Mesothelial cell of epicardium (in vitro differentiated cells): ENCODE measurements around the gene THAP3. TPM values are rescaled to one million over a fixed set of nuclear protein-coding genes. Genes with fewer than 3 reads are reported as not detected.

Experiments used
- DNase-seq, 2 experiments: peaks; one replicate each; pipeline ENCODE4 v3.0.0; 2021; ENCODE audit warnings: low spot score in 2 of 2; ENCODE audit not compliant: unreplicated experiment in 2 of 2
- H3K27ac Mint-ChIP-seq: 2 replicates; pipeline ENCODE4 v1.8.0; 2021; ENCODE audit warnings: mixed read lengths
- H3K27me3 Mint-ChIP-seq: 2 replicates; pipeline ENCODE4 v1.8.0; 2021; ENCODE audit warnings: low read depth, mixed read lengths
- H3K36me3 Mint-ChIP-seq: 2 replicates; pipeline ENCODE4 v1.8.0; 2021; ENCODE audit warnings: mixed read lengths
- H3K4me1 Mint-ChIP-seq: 2 replicates; pipeline ENCODE4 v1.8.0; 2021; ENCODE audit warnings: mixed read lengths
- H3K4me3 Mint-ChIP-seq: 2 replicates; pipeline ENCODE4 v1.8.0; 2021; ENCODE audit warnings: mild to moderate bottlenecking, moderate library complexity, mixed read lengths
- H3K9me3 Mint-ChIP-seq: 2 replicates; pipeline ENCODE4 v1.8.0; 2021; ENCODE audit warnings: mixed read lengths
- CTCF ChIP-seq: fragments of 200-600 bp; sonication (generic); IDR thresholded peaks from one replicate; pipeline ENCODE4 v1.5.0; 2021; ENCODE audit warnings: antibody characterized with exemption; ENCODE audit not compliant: unreplicated experiment
- total RNA-seq: library from RNA; stranded (reverse); gene quantifications from 3 replicates; pipeline ENCODE4 v1.2.1, GENCODE V29; 2021

The THAP3 gene
- total RNA-seq, 1 donor from 2014 or later = 22.9 TPM

DNA sequence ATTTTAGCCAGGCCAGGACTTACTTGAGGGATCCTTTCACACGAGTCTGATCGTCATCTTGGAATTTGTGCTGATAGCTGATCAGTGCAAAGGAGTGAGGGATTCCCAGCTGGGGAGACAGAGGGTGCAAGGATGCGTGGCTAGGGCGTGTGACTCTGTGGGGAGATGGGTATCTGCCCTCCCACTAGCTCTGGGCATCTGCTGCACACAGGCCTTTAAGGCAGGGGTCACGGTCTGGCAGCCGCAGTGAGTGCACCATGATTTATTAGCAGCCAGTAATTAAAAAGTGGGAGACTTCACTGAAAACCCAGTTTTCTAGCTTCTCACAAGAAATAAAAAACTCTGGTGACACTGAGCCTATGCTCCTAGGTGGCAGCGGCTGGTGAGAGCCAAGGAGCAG lies 20.4 kb downstream of the THAP3 start:
- no peak overlapping the region for H3K4me3 Mint-ChIP-seq
- no peak overlapping the region for H3K27ac Mint-ChIP-seq
- no peaks in the 10 kb centered on the region for H3K27me3 Mint-ChIP-seq
- peaks cover 22% of the 10 kb centered on the region for H3K36me3 Mint-ChIP-seq
- TF ChIP-seq CTCF = no peak
- no peaks in the 10 kb centered on the region for H3K4me1 Mint-ChIP-seq
- no peak for DNase-seq
- no peaks in the 10 kb centered on the region for H3K9me3 Mint-ChIP-seq

DNA sequence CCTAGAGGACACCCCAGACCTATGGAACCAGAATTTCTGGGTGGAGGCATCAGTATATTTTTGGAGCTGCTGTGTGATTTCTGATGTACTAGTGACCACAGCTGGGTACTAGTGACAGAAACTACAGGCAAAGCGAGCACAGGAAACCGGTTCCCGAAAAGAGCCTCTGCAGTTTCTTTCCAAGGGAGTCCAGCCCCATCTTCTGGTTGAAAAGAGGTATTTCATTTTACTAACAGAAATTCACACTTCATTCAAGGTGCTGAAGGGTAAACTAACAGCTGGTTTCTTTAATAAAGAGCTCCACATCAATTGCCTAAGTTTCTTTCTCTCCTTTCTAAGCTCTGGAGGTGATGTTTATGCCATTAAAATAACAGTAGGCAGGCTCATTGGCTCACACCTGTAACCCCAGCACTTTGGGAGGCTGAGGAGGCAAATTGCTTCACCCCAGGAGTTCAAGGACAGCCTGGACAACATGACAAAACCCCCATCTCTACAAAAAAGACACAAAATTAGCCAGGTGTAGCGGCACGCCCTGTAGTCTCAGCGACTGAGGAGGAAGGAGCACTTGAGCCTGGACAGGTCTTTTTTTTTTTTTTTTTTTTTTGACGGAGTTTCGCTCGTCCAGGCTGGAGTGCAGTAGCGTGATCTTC lies 22.0 kb downstream of the THAP3 start:
- peaks cover 23% of the 10 kb centered on the region for H3K36me3 Mint-ChIP-seq
- H3K4me1 Mint-ChIP-seq = no peaks in the 10 kb centered on the region
- H3K4me3 Mint-ChIP-seq = no peak overlapping the region
- H3K27ac Mint-ChIP-seq = no peak overlapping the region
- H3K27me3 Mint-ChIP-seq = no peaks in the 10 kb centered on the region
- DNase-seq = no peak
- peak; percentile 68 for TF ChIP-seq CTCF
- H3K9me3 Mint-ChIP-seq = no peaks in the 10 kb centered on the region

GRCh38 chr1:6648556-6648955 lies 23.9 kb downstream of the THAP3 start:
- no peak for DNase-seq
- no peak overlapping the region for H3K27ac Mint-ChIP-seq
- no peaks in the 10 kb centered on the region for H3K9me3 Mint-ChIP-seq
- H3K4me3 Mint-ChIP-seq = no peak overlapping the region
- H3K36me3 Mint-ChIP-seq = peaks cover 20% of the 10 kb centered on the region
- H3K27me3 Mint-ChIP-seq = no peaks in the 10 kb centered on the region
- TF ChIP-seq CTCF = no peak
- no peaks in the 10 kb centered on the region for H3K4me1 Mint-ChIP-seq

DNA sequence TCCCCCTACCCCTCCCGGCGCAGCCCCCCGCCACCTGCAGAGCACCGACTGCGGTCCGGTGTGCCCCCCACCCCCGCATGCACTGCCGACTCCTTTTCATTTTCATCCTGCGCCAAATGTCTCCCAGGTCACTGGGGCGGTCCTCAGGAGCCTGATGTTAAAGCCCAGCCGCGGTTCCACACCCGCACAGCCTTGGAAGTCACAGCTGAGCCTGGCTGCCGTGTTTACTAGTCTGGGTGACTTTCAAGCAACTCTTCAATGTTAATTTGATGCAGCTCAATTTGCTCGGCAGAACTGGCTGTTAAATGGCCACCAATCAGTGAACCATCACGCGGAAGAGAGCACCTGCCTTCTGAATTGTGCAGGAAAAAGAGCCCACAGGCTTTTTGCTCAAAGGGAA lies 27.2 kb downstream of the THAP3 start:
- TF ChIP-seq CTCF = no peak
- Mint-ChIP-seq H3K9me3 (no peaks in the 10 kb centered on the region), H3K27ac (no peak overlapping the region), H3K27me3 (no peaks in the 10 kb centered on the region), H3K4me3 (no peak overlapping the region), H3K4me1 (no peaks in the 10 kb centered on the region), H3K36me3 (peaks cover 13% of the 10 kb centered on the region)
- no peak for DNase-seq

GRCh38 chr1:6652986-6653385 lies 28.3 kb downstream of the THAP3 start:
- Mint-ChIP-seq H3K9me3 (no peaks in the 10 kb centered on the region), H3K36me3 (peaks cover 13% of the 10 kb centered on the region), H3K27ac (no peak overlapping the region), H3K27me3 (no peaks in the 10 kb centered on the region), H3K4me1 (no peaks in the 10 kb centered on the region), H3K4me3 (no peak overlapping the region)
- TF ChIP-seq CTCF = no peak
- DNase-seq = no peak
